Vagina (tissue), 2 donors: ENCODE data around the gene DUSP22. TPM values are rescaled to one million over a fixed set of nuclear protein-coding genes. Genes with fewer than 3 reads are reported as not detected.

Experiments
- DNase-seq, 2 donors: peaks; one replicate each; pipeline ENCODE4 v3.0.0-alpha.2; 2017; ENCODE audit errors: extremely low spot score in 2 of 2
- H3K27ac ChIP-seq: fragments of 200-600 bp; sonication (generic); one replicate; pipeline ENCODE4 v1.5.1; 2019
- H3K27me3 ChIP-seq: fragments of 200-600 bp; sonication (generic); one replicate; pipeline ENCODE4 v1.5.1; 2019
- H3K36me3 ChIP-seq, 2 donors: fragments of 200-600 bp; sonication (generic); one replicate each; pipeline ENCODE4 v1.5.1; 2017 to 2019
- H3K4me1 ChIP-seq: fragments of 200-600 bp; sonication (generic); one replicate; pipeline ENCODE4 v1.5.1; 2019
- H3K4me3 ChIP-seq, 2 donors: fragments of 200-600 bp; sonication (generic); 1 replicate in 1 of 2; 2 replicates in 1 of 2; pipeline ENCODE4 v1.5.1; 2016 to 2019
- H3K9me3 ChIP-seq: fragments of 200-600 bp; sonication (generic); one replicate; pipeline ENCODE4 v1.5.1; 2019
- POLR2A ChIP-seq, 2 donors: fragments of 450-650 bp; IDR thresholded peaks; one replicate each; pipeline ENCODE4 v1.6.1; 2017; ENCODE audit warnings: antibody characterized with exemption in 2 of 2, mild to moderate bottlenecking in 2 of 2, moderate library complexity in 2 of 2
- POLR2AphosphoS5 ChIP-seq, 2 donors: sonication (generic); formaldehyde crosslinking; IDR thresholded peaks; one replicate each; pipeline ENCODE4 v1.9.0; 2017; ENCODE audit warnings: antibody characterized with exemption in 2 of 2, mild to moderate bottlenecking in 2 of 2, low read depth in 1 of 2; ENCODE audit not compliant: insufficient read depth in 1 of 2
- intact Hi-C: fragments of 100-400 bp; cut with DNase I; formaldehyde crosslinking; loops from one replicate; pipeline ENCODE4 v1.15.1; 2023
- total RNA-seq: library from RNA; depleted of rRNA; stranded (reverse); fragments of >200 nt; gene quantifications from one replicate; pipeline ENCODE4 v1.2.3, GENCODE V29; 2016
- TF ChIP-seq, protein P1 (sequence below), 3 experiments: fragments of 450-650 bp in 2 of 3; fragments of 200-600 bp in 1 of 3; sonication (generic) in 1 of 3; IDR thresholded peaks; one replicate each; pipeline ENCODE4 v1.5.1; 2017 to 2019; ENCODE audit warnings: antibody characterized with exemption in 3 of 3, mild to moderate bottlenecking in 2 of 3, moderate library complexity in 2 of 3

DUSP22 gene
- total RNA-seq, 1 donor from 2014 or later, result 57.5 TPM

DNA sequence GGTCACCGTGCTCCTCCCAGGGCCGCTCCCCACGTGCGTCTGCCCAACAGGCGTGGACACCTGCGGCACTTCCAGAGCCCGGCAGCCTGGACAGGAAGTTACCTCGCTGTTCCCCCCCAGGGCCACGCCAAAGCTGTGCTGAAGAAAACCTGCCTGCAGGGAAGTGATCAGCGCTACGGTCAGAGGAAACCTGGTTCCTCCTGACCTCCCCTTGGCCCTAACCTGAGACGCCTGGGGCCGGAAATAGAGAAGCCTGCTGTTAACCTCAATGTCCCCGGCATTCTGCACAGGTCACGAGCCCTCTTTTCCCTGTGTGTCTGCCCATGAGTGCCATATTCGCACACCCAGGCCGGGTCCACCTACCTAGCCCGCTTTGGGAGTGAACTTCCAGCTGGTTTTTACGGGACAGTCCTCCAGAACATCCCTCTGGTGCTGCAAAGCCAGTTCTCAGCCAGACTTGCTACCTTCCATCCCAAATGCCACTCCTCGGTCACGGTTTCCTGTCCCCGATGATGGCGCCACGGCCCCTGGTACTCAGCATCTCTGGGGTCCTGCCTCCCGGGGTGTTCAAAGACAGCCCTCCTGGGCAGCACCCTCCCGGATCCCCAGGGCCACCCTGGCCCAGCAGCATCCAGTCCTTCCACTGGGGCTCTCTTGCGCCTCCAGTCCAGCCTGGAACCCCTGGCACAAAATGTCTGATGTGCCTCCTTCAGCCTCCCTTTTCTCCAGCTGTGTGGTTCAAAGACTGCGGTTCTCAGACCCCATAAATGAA, 87.3 kb downstream of the DUSP22 start:
- intact Hi-C loops, result no loop called here
- H3K27me3 ChIP-seq, result no peaks in the 10 kb centered on the region

DNA sequence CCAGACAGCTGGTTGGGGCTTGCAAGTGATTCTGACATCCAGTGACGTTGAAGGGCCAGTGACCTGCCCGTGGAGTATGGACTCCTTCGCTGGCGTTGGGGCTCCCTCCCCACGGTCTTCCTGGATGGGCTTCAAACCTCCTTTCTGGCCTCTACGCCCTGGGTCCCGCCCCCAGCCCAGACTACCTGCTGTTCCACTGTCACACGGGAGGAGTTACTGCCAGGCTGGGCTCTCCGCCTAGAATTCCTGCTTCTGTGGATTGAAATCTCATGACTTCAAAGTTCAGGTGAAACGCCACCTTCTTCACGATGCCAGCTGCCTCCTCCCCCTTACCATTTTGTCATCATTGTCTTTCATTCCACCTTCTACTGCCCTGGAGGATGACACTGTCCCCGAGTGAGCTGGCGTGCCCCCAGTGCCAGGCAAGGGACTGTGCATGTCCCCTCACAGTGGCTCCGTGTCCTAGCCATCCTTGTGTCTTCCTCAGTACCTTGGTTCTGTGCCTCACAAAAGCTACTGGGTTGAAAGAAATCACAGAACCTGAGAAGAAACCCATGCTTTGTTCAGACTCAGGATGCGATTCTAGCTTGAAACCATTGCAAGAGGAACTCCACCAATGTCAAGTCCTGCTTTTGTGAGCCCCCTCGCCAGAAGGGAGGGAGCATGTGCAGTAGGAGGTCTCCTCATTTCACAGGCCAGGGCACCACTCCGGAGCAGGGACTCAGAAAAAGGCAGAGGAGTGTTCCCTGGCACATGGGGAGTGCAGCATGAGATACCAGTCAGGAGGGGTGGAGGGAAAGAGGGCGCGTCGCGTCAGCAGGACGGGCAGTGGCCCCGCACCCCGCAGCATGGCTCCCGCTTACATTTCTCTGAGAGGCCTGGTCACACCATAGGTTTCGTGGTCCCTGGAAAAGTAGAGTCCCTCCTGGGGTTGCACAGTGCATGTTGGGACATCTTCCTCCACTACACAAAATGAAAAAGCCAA, 88.2 kb downstream of the DUSP22 start:
- no peak overlapping the region for H3K4me3 ChIP-seq
- DNase-seq, result no peak
- TF ChIP-seq, protein P1, sequence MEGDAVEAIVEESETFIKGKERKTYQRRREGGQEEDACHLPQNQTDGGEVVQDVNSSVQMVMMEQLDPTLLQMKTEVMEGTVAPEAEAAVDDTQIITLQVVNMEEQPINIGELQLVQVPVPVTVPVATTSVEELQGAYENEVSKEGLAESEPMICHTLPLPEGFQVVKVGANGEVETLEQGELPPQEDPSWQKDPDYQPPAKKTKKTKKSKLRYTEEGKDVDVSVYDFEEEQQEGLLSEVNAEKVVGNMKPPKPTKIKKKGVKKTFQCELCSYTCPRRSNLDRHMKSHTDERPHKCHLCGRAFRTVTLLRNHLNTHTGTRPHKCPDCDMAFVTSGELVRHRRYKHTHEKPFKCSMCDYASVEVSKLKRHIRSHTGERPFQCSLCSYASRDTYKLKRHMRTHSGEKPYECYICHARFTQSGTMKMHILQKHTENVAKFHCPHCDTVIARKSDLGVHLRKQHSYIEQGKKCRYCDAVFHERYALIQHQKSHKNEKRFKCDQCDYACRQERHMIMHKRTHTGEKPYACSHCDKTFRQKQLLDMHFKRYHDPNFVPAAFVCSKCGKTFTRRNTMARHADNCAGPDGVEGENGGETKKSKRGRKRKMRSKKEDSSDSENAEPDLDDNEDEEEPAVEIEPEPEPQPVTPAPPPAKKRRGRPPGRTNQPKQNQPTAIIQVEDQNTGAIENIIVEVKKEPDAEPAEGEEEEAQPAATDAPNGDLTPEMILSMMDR (IDR thresholded peaks at IDR 0.05), result no peak
- TF ChIP-seq POLR2AphosphoS5 (IDR thresholded peaks at IDR 0.05; ENCODE audit: insufficient read depth in 1 of 2, low read depth in 1 of 2), result no peak
- TF ChIP-seq POLR2A (IDR thresholded peaks at IDR 0.05), result no peak
- no peaks in the 10 kb centered on the region for H3K9me3 ChIP-seq
- H3K27me3 ChIP-seq, result no peaks in the 10 kb centered on the region
- H3K27ac ChIP-seq, result no peak overlapping the region
- H3K36me3 ChIP-seq, result no peaks in the 10 kb centered on the region
- H3K4me1 ChIP-seq, result no peaks in the 10 kb centered on the region
- intact Hi-C loops, result no loop called here

More for the DNA sequence above, 87.3 kb downstream of the DUSP22 start:
- Histone ChIP-seq H3K9me3 (no peaks in the 10 kb centered on the region), H3K4me3 (no peak overlapping the region), H3K4me1 (no peaks in the 10 kb centered on the region), H3K36me3 (no peaks in the 10 kb centered on the region), H3K27ac (no peak overlapping the region)
- TF ChIP-seq POLR2A (IDR thresholded peaks at IDR 0.05), result no peak
- TF ChIP-seq, protein P1 (IDR thresholded peaks at IDR 0.05), result no peak
- TF ChIP-seq POLR2AphosphoS5 (IDR thresholded peaks at IDR 0.05; ENCODE audit: insufficient read depth in 1 of 2, low read depth in 1 of 2), result no peak
- no peak for DNase-seq

DNA sequence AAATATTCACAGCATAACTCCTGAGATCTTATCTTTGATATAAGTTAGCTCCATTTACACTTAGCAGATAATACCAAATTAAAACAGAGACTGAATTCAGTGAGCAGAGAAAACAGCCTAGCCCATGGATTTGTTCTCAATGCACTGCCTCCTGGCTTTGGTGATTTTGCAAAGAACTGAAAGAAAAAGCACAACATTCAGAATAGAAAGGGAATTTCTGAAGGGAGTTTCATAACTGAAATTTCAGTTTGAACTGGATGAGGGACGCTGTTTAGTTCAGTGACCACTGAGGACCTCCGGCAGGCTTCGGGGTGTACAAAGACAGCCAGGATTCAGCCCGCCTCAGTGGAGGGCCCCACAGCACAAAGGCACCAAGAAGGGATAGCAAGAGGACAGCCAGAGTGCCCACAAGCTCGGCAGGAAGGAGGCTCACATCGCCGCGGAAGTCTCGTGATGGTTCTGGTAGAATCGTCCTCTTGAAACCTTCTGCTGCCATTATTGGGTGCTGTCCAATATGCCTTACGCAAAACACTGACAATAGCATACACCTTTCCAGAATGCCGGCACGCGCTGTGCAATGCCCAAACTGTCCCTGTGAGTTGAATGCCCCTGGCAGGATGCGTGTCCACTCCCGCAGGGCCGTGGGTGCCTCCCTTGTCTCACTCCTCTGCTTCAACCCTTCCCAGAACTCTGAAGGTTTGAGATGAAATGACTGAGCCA, 89.6 kb downstream of the DUSP22 start:
- Histone ChIP-seq H3K36me3 (no peaks in the 10 kb centered on the region), H3K27me3 (no peaks in the 10 kb centered on the region), H3K9me3 (no peaks in the 10 kb centered on the region), H3K27ac (no peak overlapping the region), H3K4me3 (no peak overlapping the region), H3K4me1 (no peaks in the 10 kb centered on the region)
- DNase-seq, result no peak
- TF ChIP-seq POLR2AphosphoS5 (IDR thresholded peaks at IDR 0.05; ENCODE audit: insufficient read depth in 1 of 2, low read depth in 1 of 2), result no peak
- intact Hi-C loops, result no loop called here

DNA sequence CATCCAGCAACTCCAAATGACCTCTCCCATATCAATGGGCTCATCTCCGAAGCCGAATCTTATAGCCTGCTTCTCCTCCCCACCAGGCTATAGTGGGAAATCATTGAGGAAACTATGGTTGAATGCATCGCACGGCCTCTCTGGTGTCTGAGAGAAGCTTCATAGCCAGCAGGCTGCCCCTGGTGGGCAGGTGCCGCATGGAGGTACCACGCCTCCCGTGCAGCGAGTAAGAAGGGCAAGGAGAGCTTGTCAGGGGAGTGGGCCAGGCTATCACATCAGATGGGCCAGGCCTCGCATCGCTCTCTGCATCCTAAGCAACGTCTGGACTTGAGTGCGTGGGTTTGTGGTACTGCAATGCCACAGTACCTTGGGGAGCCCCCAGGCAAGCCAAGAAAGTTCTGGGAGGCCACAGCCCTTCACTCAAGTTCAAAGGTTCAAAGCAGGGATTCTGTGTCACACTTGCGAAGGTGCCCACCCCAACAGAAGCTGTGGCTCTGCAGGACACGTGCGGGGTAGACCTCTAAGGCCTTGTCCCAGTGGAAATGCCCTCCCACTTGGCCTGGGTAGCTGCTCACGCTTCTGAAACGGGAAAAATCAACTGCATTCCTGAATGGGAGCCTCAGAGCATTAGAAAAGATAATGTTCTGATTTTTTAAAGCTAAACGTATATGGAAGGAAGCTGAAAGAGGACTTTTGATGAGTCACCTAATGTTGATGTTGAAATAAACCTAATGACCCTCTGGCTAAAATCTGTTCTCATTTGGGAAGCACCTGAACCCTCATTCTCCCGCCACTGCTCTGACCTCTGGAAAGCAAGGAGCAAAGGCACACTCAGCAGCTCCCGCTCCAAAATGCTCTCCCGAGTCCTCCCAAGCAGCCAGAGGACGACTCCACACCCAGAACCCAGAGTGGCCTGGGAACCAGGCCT, 90.9 kb downstream of the DUSP22 start:
- Histone ChIP-seq H3K27ac (no peak overlapping the region), H3K36me3 (no peaks in the 10 kb centered on the region), H3K9me3 (no peaks in the 10 kb centered on the region), H3K27me3 (no peaks in the 10 kb centered on the region), H3K4me3 (no peak overlapping the region), H3K4me1 (no peaks in the 10 kb centered on the region)
- intact Hi-C loops, result no loop called here
- TF ChIP-seq POLR2AphosphoS5 (IDR thresholded peaks at IDR 0.05; ENCODE audit: insufficient read depth in 1 of 2, low read depth in 1 of 2) (no peak), POLR2A (IDR thresholded peaks at IDR 0.05) (no peak)
- TF ChIP-seq, protein P1 (IDR thresholded peaks at IDR 0.05), result no peak
- DNase-seq, result no peak
